Islet of Langerhans (tissue), 1 donor: Measurements from ENCODE around the gene OR2A12.
"Not testable (repeated sequence)": the region's sequence is repeated elsewhere in the genome, so short reads cannot be mapped to it uniquely, and the experiment has no call there.

Source experiments
- FAIRE-seq: peaks from one replicate; lab custom pipeline; 2011; peaks lifted over from hg19 to GRCh38; lab: Jason Lieb, UNC

Gene OR2A12

GRCh38 chr7:144085978-144086377, at the start of gene OR2A12:
TSS of gene OR2A12 (plus strand) at chr7:144086278. CDS start at chr7:144095108, 8,830 bp downstream.
- no peak for FAIRE-seq

GRCh38 chr7:144036302-144036885, 49.7 kb upstream of the OR2A12 start:
- FAIRE-seq = no peak

- FAIRE-seq = no peak
These were observed 48.6 kb upstream of the OR2A12 start for GRCh38 chr7:144037414-144038035.

DNA sequence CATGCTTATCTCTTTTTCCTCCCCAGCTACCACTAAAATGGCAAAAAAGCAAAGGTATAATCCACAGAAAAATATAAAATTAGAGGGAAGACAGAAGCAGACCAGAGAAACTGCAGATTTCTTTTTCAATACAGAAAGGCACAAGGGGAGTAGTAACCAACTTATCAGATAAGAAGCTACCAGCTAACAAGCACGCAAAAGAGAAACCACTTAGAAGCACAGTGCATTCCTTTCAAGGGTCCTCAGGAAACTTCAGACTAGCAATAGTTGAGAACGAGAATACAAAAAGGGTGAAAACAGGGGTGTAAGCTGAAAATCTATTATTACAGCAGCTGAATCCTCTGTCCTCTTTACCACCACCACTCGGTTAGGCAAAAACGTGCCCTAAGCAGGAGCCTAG, 47.2 kb upstream of the OR2A12 start:
- no peak for FAIRE-seq

DNA sequence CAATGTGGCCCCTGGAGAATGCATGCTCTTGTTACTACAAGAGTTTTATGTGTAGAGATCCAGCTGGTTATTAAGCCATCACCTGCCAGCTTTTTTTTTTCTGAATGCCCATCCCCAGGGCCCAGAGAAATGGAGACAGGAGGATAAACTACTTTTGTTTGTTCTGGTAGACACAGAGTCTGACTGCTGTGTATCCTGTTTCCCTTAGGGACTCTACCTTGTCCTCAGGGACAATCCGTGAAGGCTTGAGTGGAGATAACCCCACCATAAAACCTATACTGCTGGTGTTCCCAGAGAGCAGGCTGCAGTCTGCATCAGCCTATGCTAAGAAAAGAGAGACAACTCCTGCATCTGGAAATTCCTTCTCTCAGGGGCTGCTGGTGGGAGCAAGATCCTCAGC, 37.4 kb upstream of the OR2A12 start, which contains the start of gene OR2A5:
Gene OR2A5 (plus strand): TSS at position 301 of the 400 bp plus-strand sequence. CDS start 1,454 bp downstream, outside the sequence.
- no peak for FAIRE-seq

GRCh38 chr7:144049491-144049890, 36.6 kb upstream of the OR2A12 start:
- no peak for FAIRE-seq

- no peak for FAIRE-seq
These were observed 36.0 kb upstream of the OR2A12 start for GRCh38 chr7:144050093-144050492.

DNA sequence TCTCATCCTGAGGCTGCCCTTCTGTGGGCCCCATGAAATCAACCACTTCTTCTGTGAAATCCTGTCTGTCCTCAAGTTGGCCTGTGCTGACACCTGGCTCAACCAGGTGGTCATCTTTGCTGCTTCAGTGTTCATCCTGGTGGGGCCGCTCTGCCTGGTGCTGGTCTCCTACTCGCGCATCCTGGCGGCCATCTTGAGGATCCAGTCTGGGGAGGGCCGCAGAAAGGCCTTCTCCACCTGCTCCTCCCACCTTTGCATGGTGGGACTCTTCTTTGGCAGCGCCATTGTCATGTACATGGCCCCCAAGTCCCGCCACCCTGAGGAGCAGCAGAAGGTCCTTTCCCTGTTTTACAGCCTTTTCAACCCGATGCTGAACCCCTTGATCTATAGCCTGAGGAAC, 35.2 kb upstream of the OR2A12 start:
- FAIRE-seq = not testable (repeated sequence)

- no peak for FAIRE-seq
These were observed 28.1 kb upstream of the OR2A12 start for GRCh38 chr7:144057954-144058353.

GRCh38 chr7:144063710-144064109, 22.4 kb upstream of the OR2A12 start:
- no peak for FAIRE-seq

GRCh38 chr7:144069511-144069910, 16.6 kb upstream of the OR2A12 start, which contains the start of gene OR2A25:
TSS of gene OR2A25 (plus strand) at chr7:144069811. CDS start at chr7:144074220, 4,409 bp downstream.
- no peak for FAIRE-seq

DNA sequence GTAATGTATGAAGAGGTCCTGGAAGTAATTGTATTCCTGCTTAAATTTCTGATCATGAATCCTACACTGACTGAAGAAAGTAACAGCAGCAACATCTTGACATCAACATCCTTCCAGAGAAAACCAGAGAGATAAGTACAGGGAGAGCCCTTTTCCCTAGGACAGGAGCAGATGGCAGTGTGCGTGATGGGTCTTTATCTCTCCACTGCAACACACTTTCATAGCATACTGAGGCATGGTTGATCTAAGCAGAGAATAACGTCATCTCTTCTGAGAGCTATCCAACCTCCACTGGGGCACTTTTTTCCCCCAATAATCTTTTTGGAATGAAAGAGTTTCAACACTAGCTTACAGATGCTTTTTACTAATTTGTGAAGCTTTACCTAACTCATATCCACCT, 16.1 kb upstream of the OR2A12 start:
- FAIRE-seq = no peak

GRCh38 chr7:144074374-144074773, 11.7 kb upstream of the OR2A12 start:
- no peak for FAIRE-seq

DNA sequence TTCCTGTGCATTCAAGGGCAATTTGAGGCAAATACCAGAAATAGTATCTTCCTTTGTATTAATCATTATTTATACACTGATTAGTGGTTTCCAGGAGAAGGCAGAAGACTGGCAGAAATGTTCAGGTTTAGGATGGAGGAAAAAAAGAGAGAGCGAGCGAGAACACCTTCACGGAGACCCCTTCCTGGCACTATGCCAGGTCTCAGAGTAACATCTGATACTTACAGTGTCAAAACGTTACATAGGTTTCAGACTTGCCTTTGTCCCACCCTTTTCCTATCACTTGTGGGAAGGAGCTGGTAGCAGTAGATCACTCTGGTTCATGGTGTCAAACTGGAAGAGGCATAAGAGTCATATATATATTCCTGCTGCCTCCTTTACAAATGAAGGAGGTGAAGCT, 652 bp downstream of the OR2A12 start:
- FAIRE-seq = no peak

GRCh38 chr7:144087230-144087629, 1.2 kb downstream of the OR2A12 start:
- FAIRE-seq = no peak

DNA sequence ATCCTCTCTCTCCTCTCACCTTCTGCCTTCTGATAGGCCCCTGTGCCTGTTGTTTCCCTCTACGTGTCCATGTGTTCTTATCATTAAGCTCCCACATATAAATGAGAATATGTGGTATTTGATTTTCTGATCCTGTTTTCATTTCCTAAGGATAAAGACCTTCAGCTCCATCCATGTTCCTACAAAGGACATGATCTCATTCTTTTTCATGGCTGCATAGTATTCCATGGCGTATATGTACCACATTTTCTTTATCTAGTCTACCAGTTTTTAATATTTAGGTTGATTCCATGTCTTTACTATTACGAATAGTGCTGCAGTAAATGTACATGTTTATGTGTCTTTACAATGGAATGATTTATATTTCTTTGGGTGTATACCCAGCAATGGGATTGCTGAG, 4.6 kb downstream of the OR2A12 start:
- FAIRE-seq = no peak

DNA sequence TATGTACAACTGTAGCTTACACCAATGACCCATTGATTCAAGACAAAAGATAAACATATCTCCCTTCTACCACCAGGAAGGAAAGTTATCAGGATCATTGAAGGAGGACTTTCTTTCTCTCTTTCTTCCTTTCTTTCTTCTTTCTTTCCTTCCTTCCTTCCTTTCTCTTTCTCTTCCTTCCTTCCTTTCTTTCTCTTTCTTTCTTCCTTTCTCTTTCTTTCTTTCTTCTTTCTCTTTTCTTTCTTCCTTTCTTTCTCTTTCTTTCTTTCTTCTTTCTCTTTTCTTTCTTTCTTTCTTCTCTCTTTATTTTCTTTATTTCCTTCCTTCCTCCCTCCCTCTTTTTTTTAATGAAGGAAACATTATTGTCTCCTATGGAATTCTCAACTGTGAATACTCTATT, 12.7 kb downstream of the OR2A12 start:
- FAIRE-seq = no peak

- FAIRE-seq = no peak
These were observed 14.5 kb downstream of the OR2A12 start for GRCh38 chr7:144100607-144101006.

- FAIRE-seq = no peak
These were observed 16.0 kb downstream of the OR2A12 start for GRCh38 chr7:144102041-144102440.

GRCh38 chr7:144105211-144105610, 19.1 kb downstream of the OR2A12 start:
- no peak for FAIRE-seq

GRCh38 chr7:144109283-144109682, 23.2 kb downstream of the OR2A12 start, which contains the start of gene OR2A2:
TSS of gene OR2A2 (plus strand) at chr7:144109583. CDS start at chr7:144109583, 0 bp downstream.
- FAIRE-seq = no peak

DNA sequence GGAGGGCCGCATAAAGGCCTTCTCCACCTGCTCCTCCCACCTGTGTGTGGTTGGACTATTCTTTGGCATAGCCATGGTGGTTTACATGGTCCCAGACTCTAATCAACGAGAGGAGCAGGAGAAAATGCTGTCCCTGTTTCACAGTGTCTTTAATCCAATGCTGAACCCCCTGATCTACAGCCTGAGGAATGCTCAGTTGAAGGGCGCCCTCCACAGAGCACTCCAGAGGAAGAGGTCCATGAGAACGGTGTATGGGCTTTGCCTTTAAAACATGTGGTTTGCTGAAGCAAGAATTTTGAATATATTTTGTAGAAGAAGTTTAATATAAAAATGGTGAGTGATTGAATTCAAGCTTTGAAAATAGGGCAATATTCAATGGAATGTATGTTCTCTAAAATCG, 24.2 kb downstream of the OR2A12 start:
- no peak for FAIRE-seq

DNA sequence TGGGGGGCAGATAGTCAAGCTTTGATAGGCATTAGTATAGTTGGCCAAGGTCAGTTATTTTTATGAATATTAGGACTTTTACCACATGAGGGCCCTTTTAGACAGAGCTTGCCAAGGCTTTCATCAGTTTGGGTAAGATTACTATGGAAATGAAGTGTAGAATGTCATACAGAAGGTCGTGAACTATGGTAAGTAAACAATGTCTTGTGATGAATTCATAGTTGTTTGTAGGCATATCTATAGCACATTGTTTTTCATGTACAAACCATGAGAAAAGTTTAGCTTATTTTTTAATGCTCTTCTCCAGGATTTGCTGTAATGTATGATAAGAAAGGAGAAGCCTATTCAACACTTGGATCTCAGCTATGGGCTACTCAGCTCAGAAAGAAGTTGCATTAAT, 27.6 kb downstream of the OR2A12 start:
- FAIRE-seq = no peak

GRCh38 chr7:144118341-144118740, 32.3 kb downstream of the OR2A12 start:
- no peak for FAIRE-seq
